ENCODE results near the gene GNAT1. TPM values are rescaled to one million over a fixed set of nuclear protein-coding genes. Genes with fewer than 3 reads are reported as not detected.
A peak's percentile ranks its signal among the peaks of the same experiment; 100 is the strongest.

Gene GNAT1
- total RNA-seq, 2 experiments from 2014 or later, result not detected

- H3K4me2 ChIP-seq (ENCODE audit: low read length), result no peak overlapping the region
- no peaks in the 10 kb centered on the region for H3K9me3 ChIP-seq (ENCODE audit: low read length)
- no peaks in the 10 kb centered on the region for H4K20me1 ChIP-seq (ENCODE audit: insufficient read depth, low read length)
- TF ChIP-seq EZH2phosphoT487 (IDR thresholded peaks at IDR 0.05; ENCODE audit: borderline replicate concordance, low read depth, low read length), result no peak
- TF ChIP-seq CTCF (conservative IDR thresholded peaks at IDR 0.05; ENCODE audit: low read length), result peak; percentile 86
- H3K4me3 ChIP-seq (ENCODE audit: low read depth, low read length, poor library complexity, severe bottlenecking), result no peak overlapping the region
- BruUV-seq (replicated peaks), result no TSS peak
- no peaks in the 10 kb centered on the region for H3K79me2 ChIP-seq (ENCODE audit: insufficient read depth, low read depth, low read length)
- ChIA-PET CTCF (ENCODE audit: unreplicated experiment) (no interaction called here), POLR2A (no interaction called here)
- H3K27ac ChIP-seq (ENCODE audit: low read depth, low read length, poor library complexity, severe bottlenecking), result no peak overlapping the region
- H3K4me1 ChIP-seq (ENCODE audit: insufficient read depth, low read length, poor library complexity, severe bottlenecking), result peaks cover 12% of the 10 kb centered on the region
- intact Hi-C loops (cut with micrococcal nuclease; ENCODE audit: unreplicated experiment), result loop anchor here (1.0 to 5.0 kb wide), 2 partner anchors 52 to 68 kb away; no protein-coding TSS in a partner anchor
- DNase-seq (ENCODE audit: low spot score), result peak; percentile 71
- H3K9me2 ChIP-seq (ENCODE audit: insufficient read depth, low read length), result no peaks in the 10 kb centered on the region
- H3K36me3 ChIP-seq (ENCODE audit: insufficient read depth, low read length), result no peaks in the 10 kb centered on the region
- H2AFZ ChIP-seq (ENCODE audit: low read length), result no peak overlapping the region
These were observed 2.1 kb upstream of the GNAT1 start for GRCh38 chr3:50189274-50189673.

- ChIA-PET POLR2A (interaction anchor here (0.7 to 0.9 kb wide), 2 partner anchors 73 to 83 kb away, joined by 3 to 4 read pairs; no protein-coding TSS in a partner anchor), CTCF (ENCODE audit: unreplicated experiment) (interaction anchor here (1.1 kb wide), 1 partner anchor 37 kb away, joined by 3 read pairs; no protein-coding TSS in a partner anchor)
- H2AFZ ChIP-seq (ENCODE audit: low read length), result no peak overlapping the region
- TF ChIP-seq CTCF (conservative IDR thresholded peaks at IDR 0.05; ENCODE audit: low read length), result no peak
- no peak for TF ChIP-seq EZH2phosphoT487 (IDR thresholded peaks at IDR 0.05; ENCODE audit: borderline replicate concordance, low read depth, low read length)
- peaks cover 17% of the 10 kb centered on the region for H3K4me1 ChIP-seq (ENCODE audit: insufficient read depth, low read length, poor library complexity, severe bottlenecking)
- no peaks in the 10 kb centered on the region for H3K9me3 ChIP-seq (ENCODE audit: low read length)
- no peak overlapping the region for H3K4me3 ChIP-seq (ENCODE audit: low read depth, low read length, poor library complexity, severe bottlenecking)
- H3K27ac ChIP-seq (ENCODE audit: low read depth, low read length, poor library complexity, severe bottlenecking), result no peak overlapping the region
- intact Hi-C loops (cut with micrococcal nuclease; ENCODE audit: unreplicated experiment), result loop anchor here (1.0 to 5.0 kb wide), 2 partner anchors 53 to 69 kb away; no protein-coding TSS in a partner anchor
- no peaks in the 10 kb centered on the region for H3K9me2 ChIP-seq (ENCODE audit: insufficient read depth, low read length)
- no peaks in the 10 kb centered on the region for H4K20me1 ChIP-seq (ENCODE audit: insufficient read depth, low read length)
- no TSS peak for BruUV-seq (replicated peaks)
- DNase-seq (ENCODE audit: low spot score), result no peak
- no peaks in the 10 kb centered on the region for H3K79me2 ChIP-seq (ENCODE audit: insufficient read depth, low read depth, low read length)
- no peaks in the 10 kb centered on the region for H3K36me3 ChIP-seq (ENCODE audit: insufficient read depth, low read length)
- no peak overlapping the region for H3K4me2 ChIP-seq (ENCODE audit: low read length)
These were observed 1.4 kb upstream of the GNAT1 start for GRCh38 chr3:50189989-50190388.

DNA sequence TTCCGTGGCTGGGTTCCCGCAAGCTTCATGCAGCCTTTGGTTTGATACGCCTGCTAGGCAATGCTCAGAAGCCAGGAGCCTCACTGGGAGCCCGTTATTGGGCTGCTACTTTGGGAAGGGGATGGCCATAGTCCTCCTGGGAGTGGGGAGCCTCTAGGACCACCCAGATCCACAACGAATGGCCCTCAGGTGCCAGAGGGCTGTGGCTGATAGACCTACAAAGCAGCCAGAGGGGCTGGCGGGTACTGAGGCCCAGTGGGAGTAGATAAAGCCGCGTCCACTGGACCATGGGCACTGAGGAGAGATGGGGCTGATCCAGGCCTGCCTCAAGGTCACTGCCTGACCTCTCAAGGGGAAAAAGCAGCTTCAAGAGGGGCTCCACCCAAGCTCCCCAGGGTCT is 714 bp downstream of the GNAT1 start:
- H4K20me1 ChIP-seq (ENCODE audit: insufficient read depth, low read length), result no peaks in the 10 kb centered on the region
- H3K4me1 ChIP-seq (ENCODE audit: insufficient read depth, low read length, poor library complexity, severe bottlenecking), result peaks cover 19% of the 10 kb centered on the region
- no peak for DNase-seq (ENCODE audit: low spot score)
- H3K79me2 ChIP-seq (ENCODE audit: insufficient read depth, low read depth, low read length), result no peaks in the 10 kb centered on the region
- no peak overlapping the region for H2AFZ ChIP-seq (ENCODE audit: low read length)
- intact Hi-C loops (cut with micrococcal nuclease; ENCODE audit: unreplicated experiment), result loop anchor here (1.0 kb wide), 2 partner anchors 34 to 81 kb away; no protein-coding TSS in a partner anchor
- H3K36me3 ChIP-seq (ENCODE audit: insufficient read depth, low read length), result no peaks in the 10 kb centered on the region
- ChIA-PET POLR2A (interaction anchor here (0.7 kb wide), 1 partner anchor 55 kb away, joined by 3 read pairs; no protein-coding TSS in a partner anchor), CTCF (ENCODE audit: unreplicated experiment) (interaction anchor here (0.6 to 1.5 kb wide), 6 partner anchors 34 to 83 kb away, joined by 3 to 5 read pairs (median 4); no protein-coding TSS in a partner anchor)
- BruUV-seq (replicated peaks), result no TSS peak
- TF ChIP-seq EZH2phosphoT487 (IDR thresholded peaks at IDR 0.05; ENCODE audit: borderline replicate concordance, low read depth, low read length), result no peak
- TF ChIP-seq CTCF (conservative IDR thresholded peaks at IDR 0.05; ENCODE audit: low read length), result no peak
- H3K4me3 ChIP-seq (ENCODE audit: low read depth, low read length, poor library complexity, severe bottlenecking), result no peak overlapping the region
- no peaks in the 10 kb centered on the region for H3K9me3 ChIP-seq (ENCODE audit: low read length)
- H3K4me2 ChIP-seq (ENCODE audit: low read length), result no peak overlapping the region
- H3K27ac ChIP-seq (ENCODE audit: low read depth, low read length, poor library complexity, severe bottlenecking), result no peak overlapping the region
- no peaks in the 10 kb centered on the region for H3K9me2 ChIP-seq (ENCODE audit: insufficient read depth, low read length)

Measured in OCI-LY7 (cell line).